Adrenal gland (tissue), 5 donors: Measurements from ENCODE around the gene SCG5.

Experiments
- CTCF ChIP-seq, 6 experiments: fragments of 450-650 bp in 4 of 6; fragments of 200-600 bp in 2 of 6; sonication (generic) in 1 of 6; IDR thresholded peaks; 1 replicate in 5 of 6; 2 replicates in 1 of 6; pipeline versions ENCODE4 v1.5.1 to v1.8.0; 2016 to 2021; ENCODE audit warnings: antibody characterized with exemption in 6 of 6, mild to moderate bottlenecking in 2 of 6, moderate library complexity in 1 of 6
- POLR2A ChIP-seq, 2 donors: fragments of 450-650 bp; IDR thresholded peaks; one replicate each; pipeline ENCODE4 v1.6.1; 2017; ENCODE audit warnings: antibody characterized with exemption in 2 of 2, mild to moderate bottlenecking in 2 of 2, moderate library complexity in 1 of 2
- donor health status: DM: no; HTN: no; CAD: no.

GRCh38 chr15:32659340-32660155 is 18.0 kb downstream of the SCG5 start:
- TF ChIP-seq CTCF (IDR thresholded peaks at IDR 0.05) (no peak), POLR2A (IDR thresholded peaks at IDR 0.05) (no peak)
